Measurements from ENCODE around the gene COL5A1.

Gene COL5A1

GRCh38 chr9:134595014-134595413 is 46.6 kb upstream of the COL5A1 start:
- TF ChIP-seq CTCF (IDR thresholded peaks at IDR 0.05; ENCODE audit: low read depth, low read length, missing control alignments), result no peak
- no peak overlapping the region for H3K4me3 ChIP-seq (ENCODE audit: low read depth, low read length)
- in situ Hi-C loops (cut with HindIII; ENCODE audit: low sequenced_read_pairs), result no loop called here
- no peak for DNase-seq (ENCODE audit: low read depth)

GRCh38 chr9:134597041-134597913 is 44.3 kb upstream of the COL5A1 start:
- H3K4me3 ChIP-seq (ENCODE audit: low read depth, low read length), result no peak overlapping the region
- in situ Hi-C loops (cut with HindIII; ENCODE audit: low sequenced_read_pairs), result no loop called here
- TF ChIP-seq CTCF (IDR thresholded peaks at IDR 0.05; ENCODE audit: low read depth, low read length, missing control alignments), result no peak
- no peak for DNase-seq (ENCODE audit: low read depth)

GRCh38 chr9:134597957-134598883 is 43.4 kb upstream of the COL5A1 start:
- no peak for DNase-seq (ENCODE audit: low read depth)
- TF ChIP-seq CTCF (IDR thresholded peaks at IDR 0.05; ENCODE audit: low read depth, low read length, missing control alignments), result no peak
- no peak overlapping the region for H3K4me3 ChIP-seq (ENCODE audit: low read depth, low read length)
- in situ Hi-C loops (cut with HindIII; ENCODE audit: low sequenced_read_pairs), result no loop called here

- no peak overlapping the region for H3K4me3 ChIP-seq (ENCODE audit: low read depth, low read length)
- in situ Hi-C loops (cut with HindIII; ENCODE audit: low sequenced_read_pairs), result no loop called here
- no peak for DNase-seq (ENCODE audit: low read depth)
- no peak for TF ChIP-seq CTCF (IDR thresholded peaks at IDR 0.05; ENCODE audit: low read depth, low read length, missing control alignments)
Observed at GRCh38 chr9:134598884-134599245, 42.7 kb upstream of the COL5A1 start.

- in situ Hi-C loops (cut with HindIII; ENCODE audit: low sequenced_read_pairs), result no loop called here
- DNase-seq (ENCODE audit: low read depth), result no peak
- no peak for TF ChIP-seq CTCF (IDR thresholded peaks at IDR 0.05; ENCODE audit: low read depth, low read length, missing control alignments)
- H3K4me3 ChIP-seq (ENCODE audit: low read depth, low read length), result no peak overlapping the region
Observed at GRCh38 chr9:134600371-134600770, 41.2 kb upstream of the COL5A1 start.

GRCh38 chr9:134600836-134601638 is 40.6 kb upstream of the COL5A1 start:
- DNase-seq (ENCODE audit: low read depth), result no peak
- no peak for TF ChIP-seq CTCF (IDR thresholded peaks at IDR 0.05; ENCODE audit: low read depth, low read length, missing control alignments)
- H3K4me3 ChIP-seq (ENCODE audit: low read depth, low read length), result no peak overlapping the region
- in situ Hi-C loops (cut with HindIII; ENCODE audit: low sequenced_read_pairs), result no loop called here

All from astrocyte of the cerebellum (primary cell).